ENCODE results near the gene AFAP1. TPM values are rescaled to one million over a fixed set of nuclear protein-coding genes. Genes with fewer than 3 reads are reported as not detected.

The AFAP1 gene
- total and polyA plus RNA-seq, 2 of the 4 experiments (the other 2 are of a cell fraction), result 48.2 to 80.9 TPM

- peak overlapping the region; percentile 1; the same call in 1 of the 2 replicates for H3K27ac ChIP-seq (ENCODE audit: insufficient read depth, low read length)
- intact Hi-C loops (cut with micrococcal nuclease), result no loop called here
Observed at GRCh38 chr4:7978907-7979651, 39.4 kb upstream of the AFAP1 start.

More at GRCh38 chr4:7978907-7979651, 39.4 kb upstream of the AFAP1 start:
- Histone ChIP-seq H2AFZ (replicated peaks; ENCODE audit: low read length, poor library complexity) (peak overlapping the region; percentile 61), H3K4me3 (ENCODE audit: insufficient read depth, low read depth, low read length) (no peak overlapping the region), H3K27me3 (ENCODE audit: control insufficient read depth, insufficient read depth, low read length) (no peaks in the 10 kb centered on the region), H3K4me2 (ENCODE audit: low read depth, low read length) (no peak overlapping the region), H3K9me1 (ENCODE audit: insufficient read depth, low read length) (peaks cover 8% of the 10 kb centered on the region), H3K4ac (ENCODE audit: low read depth, low read length) (peak overlapping the region; percentile 84), H3K9ac (ENCODE audit: low read depth, low read length) (no peak overlapping the region), H3K79me1 (ENCODE audit: low read depth in 1 of 2, low read length in 2 of 2) (no peaks in the 10 kb centered on the region), H2AK9ac (replicated peaks; ENCODE audit: low read depth, low read length, poor library complexity) (peak overlapping the region; percentile 75), H2BK5ac (ENCODE audit: low read depth, low read length, poor library complexity, severe bottlenecking) (peak overlapping the region; percentile 77), H2AK5ac (ENCODE audit: low read depth, low read length) (peak overlapping the region; percentile 67; the same call in 1 of the 2 replicates), H3K14ac (replicated peaks; ENCODE audit: low read depth, low read length) (peak overlapping the region; percentile 76), H3K4me1 (ENCODE audit: control insufficient read depth, insufficient read depth, low read length) (peaks cover 18% of the 10 kb centered on the region), H3K18ac (ENCODE audit: low read depth, low read length) (peak overlapping the region; percentile 63), H4K8ac (ENCODE audit: low read depth in 2 of 2, low read length in 2 of 2) (peak overlapping the region; percentile 9 to 71; a peak in 3 of 4 replicates), H3K23ac (ENCODE audit: low read depth, low read length) (peak overlapping the region; percentile 66; the same call in 1 of the 2 replicates), H3K9me3 (ENCODE audit: control insufficient read depth, insufficient read depth, low read length) (no peaks in the 10 kb centered on the region), H3K56ac (ENCODE audit: extremely low read depth, insufficient read depth, low read length) (no peak overlapping the region), H2BK120ac (ENCODE audit: low read depth, low read length) (peak overlapping the region; percentile 81), H2BK15ac (ENCODE audit: low read depth, low read length) (peak overlapping the region; percentile 76; the same call in 2 of the 3 replicates), H4K20me1 (ENCODE audit: insufficient read depth, low read length) (no peaks in the 10 kb centered on the region), H4K5ac (ENCODE audit: low read depth, low read length) (peak overlapping the region; percentile 28; the same call in 1 of the 2 replicates), H3K36me3 (ENCODE audit: control insufficient read depth, insufficient read depth, low read length) (no peaks in the 10 kb centered on the region), H4K91ac (ENCODE audit: insufficient read depth, low read depth, low read length) (peak overlapping the region; percentile 70), H2BK20ac (ENCODE audit: low read depth, low read length) (peak overlapping the region; percentile 69)
- ChIA-PET POLR2A (ENCODE audit: unreplicated experiment) (no interaction called here), CTCF (interaction anchor here (0.9 kb wide), 1 partner anchor 41 kb away, joined by 3 read pairs; no protein-coding TSS in a partner anchor)
- TF ChIP-seq SMC3 (IDR thresholded peaks at IDR 0.05; ENCODE audit: low read depth, low read length), result no peak
- TF ChIP-seq, protein P1, sequence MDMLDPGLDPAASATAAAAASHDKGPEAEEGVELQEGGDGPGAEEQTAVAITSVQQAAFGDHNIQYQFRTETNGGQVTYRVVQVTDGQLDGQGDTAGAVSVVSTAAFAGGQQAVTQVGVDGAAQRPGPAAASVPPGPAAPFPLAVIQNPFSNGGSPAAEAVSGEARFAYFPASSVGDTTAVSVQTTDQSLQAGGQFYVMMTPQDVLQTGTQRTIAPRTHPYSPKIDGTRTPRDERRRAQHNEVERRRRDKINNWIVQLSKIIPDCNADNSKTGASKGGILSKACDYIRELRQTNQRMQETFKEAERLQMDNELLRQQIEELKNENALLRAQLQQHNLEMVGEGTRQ (IDR thresholded peaks at IDR 0.05; ENCODE audit: low read depth, low read length), result peak; percentile 31; the same call in 1 of the 2 replicates
- 87% methylated on average over 3 of the region's 17 CpGs; no CpG with 5 or more reads in 1 of the 2 experiments for WGBS, 2 experiments (ENCODE audit: extremely low coverage in 2 of 2, insufficient read length in 1 of 2)
- no peak for DNase-seq
- ATAC-seq (ENCODE audit: low read depth), result peak; percentile 5
- in situ Hi-C loops (cut with MboI; ENCODE audit: low sequenced_read_pairs) (no loop called here), dilution Hi-C loops (cut with HindIII; ENCODE audit: low sequenced_read_pairs, unreplicated experiment) (no loop called here)
- no TSS peak for BruUV-seq (replicated peaks)

All from IMR-90 (cell line).